ENCODE data around the gene TCF7L1. TPM values are rescaled to one million over a fixed set of nuclear protein-coding genes. Genes with fewer than 3 reads are reported as not detected.
"Not testable (repeated sequence)": the region's sequence is repeated elsewhere in the genome, so short reads cannot be mapped to it uniquely, and the experiment has no call there.

TCF7L1 gene
- total and polyA plus RNA-seq, 11 donors = 1.9 to 9.8 (median 6.3) TPM

DNA sequence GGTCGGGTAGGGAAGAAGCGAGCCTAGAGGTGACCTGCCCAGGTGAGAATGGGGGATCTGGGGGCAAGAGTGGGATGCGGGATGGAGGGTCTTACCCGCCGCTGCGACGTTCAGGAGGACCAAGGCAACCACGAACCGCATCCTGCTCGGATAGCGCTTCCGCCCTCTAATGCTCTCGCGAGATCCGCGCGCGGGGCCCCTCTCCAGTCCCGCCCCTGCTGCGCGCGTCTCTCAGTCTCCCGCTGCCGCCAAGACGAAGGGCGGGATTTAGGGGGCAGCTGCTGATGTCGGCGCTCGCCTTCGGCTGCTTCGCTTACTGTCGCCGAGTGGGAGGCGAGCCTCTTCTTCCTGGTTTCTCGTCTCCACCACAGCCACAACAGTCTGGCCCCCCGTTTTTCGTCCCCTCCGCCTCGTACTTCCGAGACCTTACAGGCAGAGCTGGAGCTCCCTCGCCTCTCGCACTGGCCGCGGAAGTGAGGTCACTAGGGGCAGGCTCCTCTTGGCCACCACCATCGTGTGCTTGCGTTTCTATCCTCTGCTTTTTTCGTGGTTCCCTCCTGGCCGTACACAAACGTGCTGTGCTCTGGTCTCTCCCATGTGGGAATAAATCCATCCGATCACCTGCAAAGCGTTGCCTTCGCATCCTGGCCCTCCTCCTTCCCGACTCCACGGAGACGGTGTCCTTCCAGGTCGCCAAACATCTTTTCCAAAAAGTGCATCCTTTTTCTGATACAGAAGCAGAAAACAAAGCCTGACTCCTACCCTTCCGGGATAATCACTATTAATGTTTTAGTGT, 194.8 kb downstream of the TCF7L1 start, which contains the start of gene TGOLN2:
Gene TGOLN2 (minus strand): TSS at position 168 of the 796 bp plus-strand sequence. CDS start 27 bp downstream, at position 141.
- ATAC-seq (peak; percentile 97 to 98 (median 98)), DNase-seq (peak; percentile 95 to 97 (median 95))
- Histone ChIP-seq H3K27ac (peak within 1 kb of the TSS; percentile 94 to 99 (median 98)), H3K4me3 (peak within 1 kb of the TSS; percentile 45 to 88 (median 76)), H3K36me3 (peaks cover 0 to 36% (median 21%) of the 10 kb centered on the region in 9 donors), H3K4me1 (peaks cover 2 to 52% (median 42%) of the 10 kb centered on the region in 12 donors), H3K9me3 (no peaks in the 10 kb centered on the region), H3K27me3 (no peaks in the 10 kb centered on the region)
- intact Hi-C loops (cut with DNase I) = loop anchor here in 1 of 10 donors (1.0 kb wide), 1 partner anchor 26 kb away; the partner anchor contains the start of genes ELMOD3 and RETSAT
- 0 to 1% (median 0%) methylated on average over 42 to 57 of the region's 57 CpGs for WGBS, 4 donors
- TF ChIP-seq CTCF (IDR thresholded peaks at IDR 0.05) (peak in 3 of 12 donors; percentile 6 to 43 (median 30)), POLR2A (IDR thresholded peaks at IDR 0.05) (peak; percentile 42 to 97)

GRCh38 chr2:85329181-85329651, 196.0 kb downstream of the TCF7L1 start:
- intact Hi-C loops (cut with DNase I) = no loop called here
- Histone ChIP-seq H3K9me3 (no peaks in the 10 kb centered on the region), H3K27ac (no peak overlapping the region), H3K27me3 (no peaks in the 10 kb centered on the region), H3K4me3 (peak overlapping the region in 1 of 12 donors; percentile 79), H3K36me3 (peaks cover 0 to 24% (median 9%) of the 10 kb centered on the region in 9 donors), H3K4me1 (peaks cover 2 to 40% (median 33%) of the 10 kb centered on the region in 12 donors)
- no peak for DNase-seq
- no peak for TF ChIP-seq CTCF (IDR thresholded peaks at IDR 0.05)
- no peak for TF ChIP-seq POLR2A (IDR thresholded peaks at IDR 0.05)
- no peak for ATAC-seq

- Histone ChIP-seq H3K36me3 (peaks cover 0 to 19% (median 4%) of the 10 kb centered on the region in 9 donors), H3K4me1 (peaks cover 2 to 35% (median 30%) of the 10 kb centered on the region in 12 donors)
- DNase-seq; H3K27me3 ChIP-seq; H3K27ac ChIP-seq; intact Hi-C loops (cut with DNase I); H3K4me3 ChIP-seq; H3K9me3 ChIP-seq; ATAC-seq: not testable (repeated sequence)
- WGBS, 4 donors = 63 to 79% (median 65%) methylated on average over 3 of the region's 3 CpGs
Observed at GRCh38 chr2:85329701-85330100, 196.5 kb downstream of the TCF7L1 start.

DNA sequence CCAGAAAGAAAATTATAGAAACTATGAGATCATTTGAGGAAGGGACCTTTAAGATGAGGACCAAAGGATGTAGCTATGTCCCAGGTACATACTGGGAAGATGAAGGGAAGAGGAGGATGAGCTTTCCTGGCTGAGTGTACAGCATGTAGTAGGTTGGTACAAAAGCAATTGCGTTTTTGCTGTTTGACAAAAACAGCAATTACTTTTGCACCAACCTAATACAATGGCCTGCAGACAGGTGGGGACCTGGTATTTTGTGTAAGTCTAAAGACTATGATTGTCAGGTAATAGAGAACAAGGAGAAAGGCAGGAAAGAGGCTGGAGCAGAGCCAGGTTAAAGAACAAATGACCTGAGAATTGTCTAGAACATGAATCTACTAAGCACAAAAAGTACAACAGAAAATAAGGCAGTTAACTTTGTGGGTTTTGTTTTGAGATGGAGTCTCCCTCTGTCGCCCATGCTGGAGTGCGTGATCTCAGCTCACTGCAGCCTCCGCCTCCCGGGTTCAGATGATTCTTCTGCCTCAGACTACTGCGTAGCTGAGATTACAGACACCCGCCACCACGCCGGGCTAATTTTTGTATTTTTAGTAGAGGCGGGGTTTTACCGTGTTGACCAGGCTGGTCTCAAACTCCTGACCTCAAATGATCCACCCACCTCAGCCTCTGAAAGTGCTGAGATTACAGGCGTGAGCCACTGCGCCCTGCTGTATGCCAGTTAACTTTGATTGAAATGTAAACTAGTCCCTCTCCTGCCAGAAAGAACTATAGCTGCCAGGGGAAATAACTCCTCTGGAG, 197.8 kb downstream of the TCF7L1 start:
- ATAC-seq (no peak), DNase-seq (no peak)
- 82 to 86% (median 85%) methylated on average over 13 of the region's 13 CpGs for WGBS, 4 donors
- H3K27me3 ChIP-seq = no peaks in the 10 kb centered on the region
- H3K36me3 ChIP-seq = peaks cover 0 to 6% (median 0%) of the 10 kb centered on the region in 9 donors
- H3K27ac ChIP-seq = no peak overlapping the region
- no peaks in the 10 kb centered on the region for H3K9me3 ChIP-seq
- TF ChIP-seq POLR2A (IDR thresholded peaks at IDR 0.05) = no peak
- TF ChIP-seq CTCF (IDR thresholded peaks at IDR 0.05) = no peak
- intact Hi-C loops (cut with DNase I) = no loop called here
- H3K4me3 ChIP-seq = no peak overlapping the region
- peaks cover 0 to 21% (median 16%) of the 10 kb centered on the region in 12 donors for H3K4me1 ChIP-seq

GRCh38 chr2:85333877-85334276, 200.7 kb downstream of the TCF7L1 start:
- H3K9me3 ChIP-seq; H3K27me3 ChIP-seq; H3K36me3 ChIP-seq; intact Hi-C loops (cut with DNase I); ATAC-seq; H3K27ac ChIP-seq; DNase-seq; H3K4me3 ChIP-seq; H3K4me1 ChIP-seq: not testable (repeated sequence)
- 92 to 98% (median 93%) methylated on average over 3 to 4 of the region's 4 CpGs for WGBS, 4 donors
